ENCODE results near the gene SYVN1. TPM values are rescaled to one million over a fixed set of nuclear protein-coding genes. Genes with fewer than 3 reads are reported as not detected.

Gene SYVN1
- total and polyA plus RNA-seq, 10 of the 15 experiments (the other 5 are each of a cell fraction or from before 2014, with no cell fraction given), result 0.79 to 63.6 (median 20.1) TPM

- TF ChIP-seq, protein P1, sequence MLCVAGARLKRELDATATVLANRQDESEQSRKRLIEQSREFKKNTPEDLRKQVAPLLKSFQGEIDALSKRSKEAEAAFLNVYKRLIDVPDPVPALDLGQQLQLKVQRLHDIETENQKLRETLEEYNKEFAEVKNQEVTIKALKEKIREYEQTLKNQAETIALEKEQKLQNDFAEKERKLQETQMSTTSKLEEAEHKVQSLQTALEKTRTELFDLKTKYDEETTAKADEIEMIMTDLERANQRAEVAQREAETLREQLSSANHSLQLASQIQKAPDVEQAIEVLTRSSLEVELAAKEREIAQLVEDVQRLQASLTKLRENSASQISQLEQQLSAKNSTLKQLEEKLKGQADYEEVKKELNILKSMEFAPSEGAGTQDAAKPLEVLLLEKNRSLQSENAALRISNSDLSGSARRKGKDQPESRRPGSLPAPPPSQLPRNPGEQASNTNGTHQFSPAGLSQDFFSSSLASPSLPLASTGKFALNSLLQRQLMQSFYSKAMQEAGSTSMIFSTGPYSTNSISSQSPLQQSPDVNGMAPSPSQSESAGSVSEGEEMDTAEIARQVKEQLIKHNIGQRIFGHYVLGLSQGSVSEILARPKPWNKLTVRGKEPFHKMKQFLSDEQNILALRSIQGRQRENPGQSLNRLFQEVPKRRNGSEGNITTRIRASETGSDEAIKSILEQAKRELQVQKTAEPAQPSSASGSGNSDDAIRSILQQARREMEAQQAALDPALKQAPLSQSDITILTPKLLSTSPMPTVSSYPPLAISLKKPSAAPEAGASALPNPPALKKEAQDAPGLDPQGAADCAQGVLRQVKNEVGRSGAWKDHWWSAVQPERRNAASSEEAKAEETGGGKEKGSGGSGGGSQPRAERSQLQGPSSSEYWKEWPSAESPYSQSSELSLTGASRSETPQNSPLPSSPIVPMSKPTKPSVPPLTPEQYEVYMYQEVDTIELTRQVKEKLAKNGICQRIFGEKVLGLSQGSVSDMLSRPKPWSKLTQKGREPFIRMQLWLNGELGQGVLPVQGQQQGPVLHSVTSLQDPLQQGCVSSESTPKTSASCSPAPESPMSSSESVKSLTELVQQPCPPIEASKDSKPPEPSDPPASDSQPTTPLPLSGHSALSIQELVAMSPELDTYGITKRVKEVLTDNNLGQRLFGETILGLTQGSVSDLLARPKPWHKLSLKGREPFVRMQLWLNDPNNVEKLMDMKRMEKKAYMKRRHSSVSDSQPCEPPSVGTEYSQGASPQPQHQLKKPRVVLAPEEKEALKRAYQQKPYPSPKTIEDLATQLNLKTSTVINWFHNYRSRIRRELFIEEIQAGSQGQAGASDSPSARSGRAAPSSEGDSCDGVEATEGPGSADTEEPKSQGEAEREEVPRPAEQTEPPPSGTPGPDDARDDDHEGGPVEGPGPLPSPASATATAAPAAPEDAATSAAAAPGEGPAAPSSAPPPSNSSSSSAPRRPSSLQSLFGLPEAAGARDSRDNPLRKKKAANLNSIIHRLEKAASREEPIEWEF (IDR thresholded peaks at IDR 0.05; ENCODE audit: insufficient replicate concordance, low read depth, low read length), result no peak
- no peak for TF ChIP-seq RAD51 (IDR thresholded peaks at IDR 0.05)
- TF ChIP-seq IRF5 (IDR thresholded peaks at IDR 0.05; ENCODE audit: borderline replicate concordance), result no peak
- peak; percentile 68 for TF ChIP-seq DPF2 (IDR thresholded peaks at IDR 0.05)
- TF ChIP-seq RFX5 (IDR thresholded peaks at IDR 0.05; ENCODE audit: low read depth, low read length), result no peak
- peak; percentile 71 for TF ChIP-seq E2F8 (IDR thresholded peaks at IDR 0.05; ENCODE audit: low read depth, partially characterized antibody)
- TF ChIP-seq WRNIP1 (IDR thresholded peaks at IDR 0.05; ENCODE audit: borderline replicate concordance, low read depth, low read length), result no peak
- TF ChIP-seq, protein P2, sequence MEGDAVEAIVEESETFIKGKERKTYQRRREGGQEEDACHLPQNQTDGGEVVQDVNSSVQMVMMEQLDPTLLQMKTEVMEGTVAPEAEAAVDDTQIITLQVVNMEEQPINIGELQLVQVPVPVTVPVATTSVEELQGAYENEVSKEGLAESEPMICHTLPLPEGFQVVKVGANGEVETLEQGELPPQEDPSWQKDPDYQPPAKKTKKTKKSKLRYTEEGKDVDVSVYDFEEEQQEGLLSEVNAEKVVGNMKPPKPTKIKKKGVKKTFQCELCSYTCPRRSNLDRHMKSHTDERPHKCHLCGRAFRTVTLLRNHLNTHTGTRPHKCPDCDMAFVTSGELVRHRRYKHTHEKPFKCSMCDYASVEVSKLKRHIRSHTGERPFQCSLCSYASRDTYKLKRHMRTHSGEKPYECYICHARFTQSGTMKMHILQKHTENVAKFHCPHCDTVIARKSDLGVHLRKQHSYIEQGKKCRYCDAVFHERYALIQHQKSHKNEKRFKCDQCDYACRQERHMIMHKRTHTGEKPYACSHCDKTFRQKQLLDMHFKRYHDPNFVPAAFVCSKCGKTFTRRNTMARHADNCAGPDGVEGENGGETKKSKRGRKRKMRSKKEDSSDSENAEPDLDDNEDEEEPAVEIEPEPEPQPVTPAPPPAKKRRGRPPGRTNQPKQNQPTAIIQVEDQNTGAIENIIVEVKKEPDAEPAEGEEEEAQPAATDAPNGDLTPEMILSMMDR (IDR thresholded peaks at IDR 0.05 in 2 of 3, conservative IDR thresholded peaks at IDR 0.05 in 1 of 3; ENCODE audit: control insufficient read depth in 2 of 3, extremely low read depth in 1 of 3, insufficient read depth in 1 of 3, low read depth in 3 of 3, low read length in 3 of 3), result 0 out of 6 replicates have a peak, but pooled peaks of 1 of the 3 experiments have one; percentile 1
- TF ChIP-seq, protein P3, sequence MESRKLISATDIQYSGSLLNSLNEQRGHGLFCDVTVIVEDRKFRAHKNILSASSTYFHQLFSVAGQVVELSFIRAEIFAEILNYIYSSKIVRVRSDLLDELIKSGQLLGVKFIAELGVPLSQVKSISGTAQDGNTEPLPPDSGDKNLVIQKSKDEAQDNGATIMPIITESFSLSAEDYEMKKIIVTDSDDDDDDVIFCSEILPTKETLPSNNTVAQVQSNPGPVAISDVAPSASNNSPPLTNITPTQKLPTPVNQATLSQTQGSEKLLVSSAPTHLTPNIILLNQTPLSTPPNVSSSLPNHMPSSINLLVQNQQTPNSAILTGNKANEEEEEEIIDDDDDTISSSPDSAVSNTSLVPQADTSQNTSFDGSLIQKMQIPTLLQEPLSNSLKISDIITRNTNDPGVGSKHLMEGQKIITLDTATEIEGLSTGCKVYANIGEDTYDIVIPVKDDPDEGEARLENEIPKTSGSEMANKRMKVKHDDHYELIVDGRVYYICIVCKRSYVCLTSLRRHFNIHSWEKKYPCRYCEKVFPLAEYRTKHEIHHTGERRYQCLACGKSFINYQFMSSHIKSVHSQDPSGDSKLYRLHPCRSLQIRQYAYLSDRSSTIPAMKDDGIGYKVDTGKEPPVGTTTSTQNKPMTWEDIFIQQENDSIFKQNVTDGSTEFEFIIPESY (IDR thresholded peaks at IDR 0.05), result no peak
- TF ChIP-seq BCL11A (IDR thresholded peaks at IDR 0.05; ENCODE audit: low read depth, low read length), result no peak
- 0 out of 4 replicates have a peak, but pooled peaks of 1 of the 2 experiments have one; percentile 26 for TF ChIP-seq ETV6 (conservative IDR thresholded peaks at IDR 0.05 in 1 of 2, IDR thresholded peaks at IDR 0.05 in 1 of 2; ENCODE audit: borderline replicate concordance in 1 of 2, low read depth in 1 of 2)
- TF ChIP-seq MLLT1 (IDR thresholded peaks at IDR 0.05), result peak; percentile 84
Observed at GRCh38 chr11:65134240-65134951, at the start of gene SYVN1 (continued).
